ENCODE data around the gene CSNK2A1.
A peak's percentile ranks its signal among the peaks of the same experiment; 100 is the strongest.

The CSNK2A1 gene

DNA sequence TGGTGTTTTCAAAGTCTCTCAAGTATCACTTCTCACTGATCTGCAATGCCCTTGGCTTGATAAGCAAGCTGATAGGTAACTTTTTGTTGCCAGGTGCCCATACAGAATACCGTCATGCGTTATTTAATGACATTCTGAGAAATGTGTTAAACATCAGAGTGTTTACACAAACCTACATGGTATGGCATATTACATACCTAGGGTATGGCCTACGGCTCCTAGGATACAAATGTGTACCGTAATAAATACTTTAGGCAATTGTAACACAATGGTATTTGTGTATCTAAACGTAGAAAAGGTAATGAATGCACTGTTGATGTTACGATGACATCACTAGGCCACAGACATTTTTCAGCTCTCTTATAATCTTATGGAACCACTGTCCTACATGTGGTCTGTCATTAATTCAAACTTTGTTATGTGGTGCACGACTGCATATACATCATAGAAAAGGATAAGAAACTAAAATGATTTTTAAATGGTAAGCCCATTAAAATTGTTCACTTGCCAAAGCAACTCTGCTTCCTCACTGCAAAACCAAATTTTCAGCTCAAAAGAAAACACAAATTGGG, 35.7 kb downstream of the CSNK2A1 start:
- H3K27ac ChIP-seq, result no peak overlapping the region; the same call in 1 of the 2 replicates
- TF ChIP-seq, protein P1, sequence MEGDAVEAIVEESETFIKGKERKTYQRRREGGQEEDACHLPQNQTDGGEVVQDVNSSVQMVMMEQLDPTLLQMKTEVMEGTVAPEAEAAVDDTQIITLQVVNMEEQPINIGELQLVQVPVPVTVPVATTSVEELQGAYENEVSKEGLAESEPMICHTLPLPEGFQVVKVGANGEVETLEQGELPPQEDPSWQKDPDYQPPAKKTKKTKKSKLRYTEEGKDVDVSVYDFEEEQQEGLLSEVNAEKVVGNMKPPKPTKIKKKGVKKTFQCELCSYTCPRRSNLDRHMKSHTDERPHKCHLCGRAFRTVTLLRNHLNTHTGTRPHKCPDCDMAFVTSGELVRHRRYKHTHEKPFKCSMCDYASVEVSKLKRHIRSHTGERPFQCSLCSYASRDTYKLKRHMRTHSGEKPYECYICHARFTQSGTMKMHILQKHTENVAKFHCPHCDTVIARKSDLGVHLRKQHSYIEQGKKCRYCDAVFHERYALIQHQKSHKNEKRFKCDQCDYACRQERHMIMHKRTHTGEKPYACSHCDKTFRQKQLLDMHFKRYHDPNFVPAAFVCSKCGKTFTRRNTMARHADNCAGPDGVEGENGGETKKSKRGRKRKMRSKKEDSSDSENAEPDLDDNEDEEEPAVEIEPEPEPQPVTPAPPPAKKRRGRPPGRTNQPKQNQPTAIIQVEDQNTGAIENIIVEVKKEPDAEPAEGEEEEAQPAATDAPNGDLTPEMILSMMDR (IDR thresholded peaks at IDR 0.05), result no peak
- TF ChIP-seq ZFX (IDR thresholded peaks at IDR 0.05; ENCODE audit: borderline replicate concordance), result no peak

DNA sequence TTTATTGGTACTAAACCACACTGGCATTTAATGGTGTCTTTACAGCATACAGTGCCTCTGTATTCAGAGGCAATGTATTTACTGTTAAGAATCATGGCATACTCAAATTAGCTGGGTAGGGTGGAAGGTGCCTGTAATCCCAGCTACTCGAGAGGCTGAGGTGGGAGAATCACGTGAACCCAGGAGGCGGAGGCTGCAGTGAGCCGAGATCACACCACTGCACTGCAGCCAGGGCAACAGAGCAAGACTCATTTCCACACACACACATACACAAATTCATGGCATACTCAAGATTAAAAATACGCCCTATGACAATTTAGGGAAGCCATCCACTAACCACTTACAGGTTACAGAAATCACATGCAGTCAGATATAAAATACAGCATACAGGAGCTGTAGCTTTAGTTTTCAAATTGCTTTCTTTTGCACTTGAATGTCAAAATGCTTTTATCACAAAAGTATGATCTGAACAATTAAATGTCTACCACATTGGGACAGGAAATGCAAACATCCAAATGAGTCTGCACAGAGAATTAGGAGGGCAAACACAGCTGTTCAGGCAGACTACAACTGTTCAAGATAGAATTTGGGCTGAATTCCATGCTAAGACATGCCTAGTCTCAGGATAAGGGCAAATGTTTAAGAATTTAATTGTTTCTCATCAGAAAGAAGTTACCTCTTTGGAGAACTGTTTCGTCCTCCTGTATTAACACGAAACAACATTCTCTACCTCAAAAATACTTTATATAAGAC, 36.4 kb downstream of the CSNK2A1 start:
- no peak overlapping the region for H3K27ac ChIP-seq
- TF ChIP-seq, protein P1 (IDR thresholded peaks at IDR 0.05), result no peak
- no peak for TF ChIP-seq ZFX (IDR thresholded peaks at IDR 0.05; ENCODE audit: borderline replicate concordance)

DNA sequence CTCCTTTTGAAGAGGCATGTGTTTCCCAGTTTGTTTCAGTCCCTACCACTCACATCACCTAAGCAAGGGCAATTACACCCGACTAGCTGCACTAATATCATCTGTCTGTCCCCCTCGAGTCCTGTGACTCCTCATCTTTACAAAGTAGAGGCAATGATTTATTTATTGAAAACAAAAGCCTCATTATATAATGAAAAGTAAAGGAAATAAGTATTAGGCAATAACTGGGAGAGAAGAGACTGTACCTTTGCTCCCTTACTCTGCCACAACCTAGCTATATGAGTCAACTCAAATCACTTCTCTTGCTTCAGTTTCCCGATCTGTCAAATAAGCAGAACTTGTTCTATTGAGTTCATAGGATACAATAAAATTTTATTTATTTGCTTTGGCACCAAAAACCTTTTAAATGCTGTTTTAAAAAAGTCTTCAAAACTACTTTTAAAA, 38.9 kb downstream of the CSNK2A1 start:
- no peak overlapping the region for H3K27ac ChIP-seq
- no peak for TF ChIP-seq ZFX (IDR thresholded peaks at IDR 0.05; ENCODE audit: borderline replicate concordance)
- TF ChIP-seq, protein P1 (IDR thresholded peaks at IDR 0.05), result no peak

DNA sequence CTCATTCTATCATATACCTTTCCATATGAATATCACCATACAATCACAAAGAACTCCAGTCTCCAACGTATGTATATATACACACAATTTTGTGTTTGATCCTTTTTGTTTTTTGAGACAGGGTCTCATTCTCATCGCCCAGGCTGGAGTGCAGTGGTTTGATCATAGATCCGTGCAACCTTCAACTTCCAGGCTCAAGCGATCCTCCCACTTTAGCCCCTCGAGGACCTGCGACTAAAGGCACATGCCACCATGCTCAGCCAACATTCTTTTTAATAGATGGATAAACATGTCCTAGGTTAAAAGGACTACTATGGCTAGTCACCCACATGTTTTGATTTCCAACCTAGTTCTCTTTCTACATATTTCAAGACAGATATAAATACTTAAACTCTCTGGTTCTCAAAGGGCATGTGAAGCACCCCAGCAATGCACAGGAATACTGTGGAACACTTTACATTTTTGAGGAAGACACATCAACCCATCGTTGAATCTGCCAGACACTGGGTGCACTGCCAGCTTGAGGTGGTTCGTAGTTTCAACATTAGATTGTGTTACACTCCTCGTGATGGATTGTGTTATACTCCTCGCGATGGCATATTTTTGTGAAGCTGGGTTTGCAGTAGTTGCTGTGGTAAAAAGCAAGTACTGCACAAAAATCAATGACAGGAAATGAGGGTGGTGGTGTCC, 40.4 kb downstream of the CSNK2A1 start:
- no peak overlapping the region for H3K27ac ChIP-seq
- TF ChIP-seq, protein P1 (IDR thresholded peaks at IDR 0.05), result no peak
- no peak for TF ChIP-seq ZFX (IDR thresholded peaks at IDR 0.05; ENCODE audit: borderline replicate concordance)

DNA sequence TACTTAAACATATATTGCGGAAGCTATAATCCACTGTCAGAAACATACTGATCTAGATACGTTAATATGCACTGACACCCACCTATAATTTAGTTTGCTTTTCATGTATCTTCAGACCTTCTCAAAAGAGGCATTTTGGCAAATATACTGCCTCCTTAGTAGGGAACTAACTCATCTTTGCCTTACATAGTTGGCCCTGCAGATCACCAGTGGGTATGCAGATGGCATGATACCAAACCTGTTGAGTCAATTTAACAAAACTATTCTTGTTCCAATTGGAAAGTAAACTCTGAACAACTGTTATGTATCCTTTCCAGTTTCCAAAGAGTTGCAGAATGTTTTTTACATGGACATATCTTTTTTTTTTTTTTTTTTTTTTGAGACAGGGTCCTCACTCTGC, 45.6 kb downstream of the CSNK2A1 start:
- H3K27ac ChIP-seq, result no peak overlapping the region
- TF ChIP-seq ZFX (IDR thresholded peaks at IDR 0.05; ENCODE audit: borderline replicate concordance), result no peak
- TF ChIP-seq, protein P1 (IDR thresholded peaks at IDR 0.05), result no peak

DNA sequence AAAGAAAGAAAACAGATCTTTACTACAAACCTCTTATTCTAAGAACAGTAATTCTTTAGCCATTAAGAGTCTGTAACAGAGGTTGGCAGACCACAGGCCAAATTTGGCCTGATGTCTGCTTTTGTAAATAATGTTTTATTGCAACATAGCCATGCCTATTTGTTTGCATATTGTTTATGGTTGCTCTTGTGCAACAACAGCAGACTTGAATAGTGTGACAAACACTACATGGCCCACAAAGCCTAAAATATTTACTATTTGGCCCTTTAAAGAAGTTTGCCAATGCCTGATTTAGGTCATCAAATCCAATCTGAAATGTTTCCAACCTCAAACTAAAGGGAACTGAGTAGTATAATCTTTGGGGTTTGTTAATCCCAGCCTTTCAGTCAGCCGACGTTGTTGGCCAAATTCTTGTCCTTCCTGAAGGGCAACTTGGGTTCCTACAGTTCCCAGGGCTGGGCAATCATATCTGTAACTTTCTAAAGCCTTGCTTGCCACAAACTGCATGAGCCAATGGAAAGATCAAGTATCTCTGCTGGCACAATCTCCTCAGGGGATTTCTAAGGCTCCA, 47.4 kb downstream of the CSNK2A1 start:
- H3K27ac ChIP-seq, result peak overlapping the region; percentile 35
- TF ChIP-seq, protein P1 (IDR thresholded peaks at IDR 0.05), result no peak
- TF ChIP-seq ZFX (IDR thresholded peaks at IDR 0.05; ENCODE audit: borderline replicate concordance), result no peak

Data from 22Rv1 (cell line).